GM12892 (cell line): Measurements from ENCODE around the gene SLC36A4.

Source experiments
- DNase-seq: peaks from one replicate; pipeline ENCODE4 v3.0.0; 2011; ENCODE audit not compliant: insufficient read length
- FAIRE-seq: peaks from 2 replicates; lab custom pipeline; 2011; peaks lifted over from hg19 to GRCh38; lab: Jason Lieb, UNC
- POLR2A ChIP-seq: IDR thresholded peaks from 2 replicates; pipeline ENCODE4 v1.6.1; 2011; ENCODE audit warnings: low read depth, low read length, control low read depth
- POLR2AphosphoS5 ChIP-seq: IDR thresholded peaks from 2 replicates; pipeline ENCODE4 v1.6.1; 2011; ENCODE audit warnings: low read depth, low read length, control low read depth
- TAF1 ChIP-seq: IDR thresholded peaks from 2 replicates; pipeline ENCODE4 v1.6.1; 2011; ENCODE audit warnings: low read depth, mild to moderate bottlenecking, control low read depth, low read length, borderline replicate concordance

The SLC36A4 gene

GRCh38 chr11:93100211-93100610 is 97.6 kb downstream of the SLC36A4 start:
- DNase-seq = no peak
- no peak for FAIRE-seq
- no peak for TF ChIP-seq TAF1
- no peak for TF ChIP-seq POLR2A
- no peak for TF ChIP-seq POLR2AphosphoS5

- TF ChIP-seq TAF1 = no peak
- no peak for TF ChIP-seq POLR2AphosphoS5
- TF ChIP-seq POLR2A = no peak
- FAIRE-seq (no peak), DNase-seq (no peak)
These were observed 98.0 kb downstream of the SLC36A4 start for GRCh38 chr11:93099806-93100205.
